Keratinocyte (primary cell): ENCODE results near the gene RRBP1. TPM values are rescaled to one million over a fixed set of nuclear protein-coding genes. Genes with fewer than 3 reads are reported as not detected.
A peak's percentile ranks its signal among the peaks of the same experiment; 100 is the strongest.

ENCODE experiments used
- DNase-seq: peaks from one replicate; pipeline ENCODE4 v3.0.0-alpha.2; 2011; ENCODE audit warnings: low read depth, missing footprints, low spot score
- FAIRE-seq: peaks from 2 replicates; lab custom pipeline; 2011; peaks lifted over from hg19 to GRCh38; lab: Jason Lieb, UNC
- H2AFZ ChIP-seq: 2 replicates; pipeline ENCODE4 v1.6.0; 2012; ENCODE audit warnings: low read length, control low read depth, inconsistent platforms; ENCODE audit not compliant: control insufficient read depth
- H3K27ac ChIP-seq: 2 replicates; pipeline ENCODE4 v1.5.1; 2011; ENCODE audit warnings: low read length; ENCODE audit not compliant: control insufficient read depth, insufficient read depth
- H3K27me3 ChIP-seq: 3 replicates; pipeline ENCODE4 v1.6.0; 2011; ENCODE audit warnings: low read length; ENCODE audit not compliant: control insufficient read depth, insufficient read depth; ENCODE audit errors: extremely low read depth
- H3K36me3 ChIP-seq, 2 experiments: 2 replicates in 1 of 2; 3 replicates in 1 of 2; pipeline ENCODE4 v1.5.1; 2011; ENCODE audit warnings: low read length in 2 of 2, mild to moderate bottlenecking in 1 of 2; ENCODE audit not compliant: control insufficient read depth in 2 of 2, insufficient read depth in 2 of 2; ENCODE audit errors: extremely low read depth in 1 of 2
- H3K4me1 ChIP-seq: 3 replicates; pipeline ENCODE4 v1.5.1; 2011; ENCODE audit warnings: low read length; ENCODE audit not compliant: control insufficient read depth, insufficient read depth; ENCODE audit errors: extremely low read depth
- H3K4me2 ChIP-seq: 3 replicates; pipeline ENCODE4 v1.6.0; 2011; ENCODE audit warnings: low read depth, low read length; ENCODE audit not compliant: control insufficient read depth, insufficient read depth; ENCODE audit errors: extremely low read depth
- H3K4me3 ChIP-seq, 3 experiments: fragments of 200-600 bp in 1 of 3; sonication (generic) in 1 of 3; 2 replicates in 2 of 3; 3 replicates in 1 of 3; pipeline ENCODE4 v1.5.1; 2011 to 2016; ENCODE audit warnings: low read length in 3 of 3, mild to moderate bottlenecking in 3 of 3, control low read depth in 2 of 3, inconsistent platforms in 1 of 3, low read depth in 1 of 3, mixed read lengths in 1 of 3, mixed run types in 1 of 3, moderate library complexity in 1 of 3; ENCODE audit not compliant: control insufficient read depth in 2 of 3, insufficient read depth in 2 of 3; ENCODE audit errors: extremely low read depth in 1 of 3
- H3K79me2 ChIP-seq: 2 replicates; pipeline ENCODE4 v1.6.0; 2012; ENCODE audit warnings: low read length; ENCODE audit not compliant: control insufficient read depth, insufficient read depth
- H3K9ac ChIP-seq: 3 replicates; pipeline ENCODE4 v1.6.0; 2011; ENCODE audit warnings: low read length; ENCODE audit not compliant: control insufficient read depth, insufficient read depth; ENCODE audit errors: extremely low read depth
- H3K9me1 ChIP-seq: 3 replicates; pipeline ENCODE4 v1.6.0; 2011; ENCODE audit warnings: low read length; ENCODE audit not compliant: control insufficient read depth, insufficient read depth; ENCODE audit errors: extremely low read depth
- H3K9me3 ChIP-seq: 2 replicates; pipeline ENCODE4 v1.5.1; 2012; ENCODE audit warnings: low read depth, low read length; ENCODE audit not compliant: control insufficient read depth
- H4K20me1 ChIP-seq: 3 replicates; pipeline ENCODE4 v1.6.0; 2011; ENCODE audit warnings: low read length; ENCODE audit not compliant: control insufficient read depth, insufficient read depth; ENCODE audit errors: extremely low read depth
- CTCF ChIP-seq, 3 experiments: IDR thresholded peaks in 1 of 3; conservative IDR thresholded peaks in 1 of 3; optimal IDR thresholded peaks in 1 of 3; 2 replicates in 2 of 3; 3 replicates in 1 of 3; pipeline versions ENCODE3 to v1.5.1; 2011; ENCODE audit warnings: low read length in 3 of 3, mild to moderate bottlenecking in 3 of 3, moderate library complexity in 2 of 3, control low read depth in 1 of 3, inconsistent platforms in 1 of 3; ENCODE audit not compliant: insufficient read depth in 2 of 3; ENCODE audit errors: extremely low read depth in 1 of 3
- EZH2 ChIP-seq: IDR thresholded peaks from one replicate; pipeline ENCODE4 v1.6.1; 2012; ENCODE audit warnings: inconsistent platforms, mild to moderate bottlenecking, low read length, moderate library complexity
- dilution Hi-C: fragments of 300-500 bp; cut with MboI; formaldehyde crosslinking; loops from one replicate; pipeline ENCODE4 v1.7.0; 2020; ENCODE audit warnings: low sequenced_read_pairs; ENCODE audit not compliant: extremely low pct_ligation_motif_present
- polyA plus RNA-seq, 5 experiments: library from polyadenylated mRNA; depleted of rRNA in 3 of 5; stranded (reverse) in 3 of 5; stranded (forward) in 1 of 5; unstranded in 1 of 5; fragments of >200 nt; gene quantifications; 1 replicate in 1 of 5; 2 replicates in 3 of 5; 3 replicates in 1 of 5; pipeline versions ENCODE4 v1.2.1 to v1.2.3, GENCODE V29; 2011 to 2012; ENCODE audit warnings: missing spikeins in 2 of 5, low read depth in 1 of 5, low replicate concordance in 1 of 5

Gene RRBP1
- polyA plus RNA-seq, 1 donor (not counting 4 experiments of a cell fraction or from before 2014, with no cell fraction given) = 43.9 TPM

GRCh38 chr20:17568045-17568788 lies 113.8 kb downstream of the RRBP1 start:
- Histone ChIP-seq H3K9me1 (no peaks in the 10 kb centered on the region), H2AFZ (no peak overlapping the region), H3K27me3 (no peaks in the 10 kb centered on the region), H4K20me1 (peaks cover 11% of the 10 kb centered on the region), H3K36me3 (no peaks in the 10 kb centered on the region), H3K4me3 (peak overlapping the region; percentile 34 to 100 (median 59)), H3K79me2 (peaks cover 36% of the 10 kb centered on the region), H3K4me2 (peak overlapping the region; percentile 70), H3K9ac (peak overlapping the region; percentile 97), H3K4me1 (peaks cover 30% of the 10 kb centered on the region), H3K27ac (peak overlapping the region; percentile 82), H3K9me3 (no peaks in the 10 kb centered on the region)
- TF ChIP-seq CTCF (optimal IDR thresholded peaks at IDR 0.05 in 1 of 3, IDR thresholded peaks at IDR 0.05 in 1 of 3, conservative IDR thresholded peaks at IDR 0.05 in 1 of 3; ENCODE audit: extremely low read depth in 1 of 3, insufficient read depth in 2 of 3, low read length in 3 of 3) (no peak), EZH2 (no peak)
- DNase-seq (no peak), FAIRE-seq (peak; percentile 52)
- dilution Hi-C loops = no loop called here

- no peak for TF ChIP-seq EZH2
- TF ChIP-seq CTCF (optimal IDR thresholded peaks at IDR 0.05 in 1 of 3, IDR thresholded peaks at IDR 0.05 in 1 of 3, conservative IDR thresholded peaks at IDR 0.05 in 1 of 3; ENCODE audit: extremely low read depth in 1 of 3, insufficient read depth in 2 of 3, low read length in 3 of 3) = no peak
- DNase-seq = no peak
- Histone ChIP-seq H3K9me3 (no peaks in the 10 kb centered on the region), H2AFZ (no peak overlapping the region), H3K4me2 (no peak overlapping the region), H3K9me1 (no peaks in the 10 kb centered on the region), H3K4me1 (peaks cover 26% of the 10 kb centered on the region), H3K27ac (no peak overlapping the region), H3K9ac (no peak overlapping the region), H4K20me1 (peaks cover 6% of the 10 kb centered on the region), H3K36me3 (no peaks in the 10 kb centered on the region), H3K79me2 (peaks cover 18% of the 10 kb centered on the region), H3K4me3 (no peak overlapping the region), H3K27me3 (no peaks in the 10 kb centered on the region)
- no peak for FAIRE-seq
- dilution Hi-C loops = no loop called here
Measured at GRCh38 chr20:17566345-17566744, 115.7 kb downstream of the RRBP1 start.
